Measurements from ENCODE around the gene PANX3. TPM values are rescaled to one million over a fixed set of nuclear protein-coding genes. Genes with fewer than 3 reads are reported as not detected.
"Not testable (repeated sequence)": the region's sequence is repeated elsewhere in the genome, so short reads cannot be mapped to it uniquely, and the experiment has no call there.

The PANX3 gene
- total and polyA plus RNA-seq, 9 donors, result 0.04 to 0.08 TPM; not detected in 7

GRCh38 chr11:124591430-124591829, 19.8 kb upstream of the PANX3 start:
- DNase-seq, result no peak
- 60% methylated on average over 1 of the region's 2 CpGs for WGBS (ENCODE audit: insufficient coverage)

GRCh38 chr11:124592627-124593026, 18.6 kb upstream of the PANX3 start:
- 91% methylated on average over 1 of the region's 6 CpGs for WGBS (ENCODE audit: insufficient coverage)
- Histone ChIP-seq H3K27me3 (ENCODE audit: control insufficient read depth, insufficient read depth, low read length) (peaks cover 2% of the 10 kb centered on the region), H3K9me3 (replicated peaks; ENCODE audit: control insufficient read depth, low read depth, low read length) (no peaks in the 10 kb centered on the region), H3K36me3 (ENCODE audit: control insufficient read depth, insufficient read depth, low read length) (no peaks in the 10 kb centered on the region), H3K27ac (ENCODE audit: low read length) (no peak overlapping the region), H3K4me3 (ENCODE audit: low read length) (no peak overlapping the region), H3K4me1 (ENCODE audit: control insufficient read depth, insufficient read depth, low read length) (no peaks in the 10 kb centered on the region)
- DNase-seq, result no peak

More at GRCh38 chr11:124591430-124591829, 19.8 kb upstream of the PANX3 start:
- Histone ChIP-seq H3K9me3 (replicated peaks; ENCODE audit: control insufficient read depth, low read depth, low read length) (no peaks in the 10 kb centered on the region), H3K27ac (ENCODE audit: low read length) (no peak overlapping the region), H3K36me3 (ENCODE audit: control insufficient read depth, insufficient read depth, low read length) (no peaks in the 10 kb centered on the region), H3K27me3 (ENCODE audit: control insufficient read depth, insufficient read depth, low read length) (peaks cover 2% of the 10 kb centered on the region), H3K4me1 (ENCODE audit: control insufficient read depth, insufficient read depth, low read length) (no peaks in the 10 kb centered on the region), H3K4me3 (ENCODE audit: low read length) (no peak overlapping the region)

- peaks cover 2% of the 10 kb centered on the region for H3K27me3 ChIP-seq (ENCODE audit: control insufficient read depth, insufficient read depth, low read length)
- no peak overlapping the region for H3K27ac ChIP-seq (ENCODE audit: low read length)
- no peaks in the 10 kb centered on the region for H3K9me3 ChIP-seq (replicated peaks; ENCODE audit: control insufficient read depth, low read depth, low read length)
- H3K4me3 ChIP-seq (ENCODE audit: low read length), result no peak overlapping the region
- DNase-seq, result no peak
- no CpG with 5 or more reads among the region's 3 CpGs for WGBS (ENCODE audit: insufficient coverage)
- H3K4me1 ChIP-seq (ENCODE audit: control insufficient read depth, insufficient read depth, low read length), result no peaks in the 10 kb centered on the region
- H3K36me3 ChIP-seq (ENCODE audit: control insufficient read depth, insufficient read depth, low read length), result no peaks in the 10 kb centered on the region
Measured at GRCh38 chr11:124595302-124595701, 15.9 kb upstream of the PANX3 start.

GRCh38 chr11:124597626-124598025, 13.6 kb upstream of the PANX3 start:
- H3K27me3 ChIP-seq (ENCODE audit: control insufficient read depth, insufficient read depth, low read length), result peaks cover under 1% of the 10 kb centered on the region
- no peaks in the 10 kb centered on the region for H3K36me3 ChIP-seq (ENCODE audit: control insufficient read depth, insufficient read depth, low read length)
- no peak for DNase-seq
- H3K4me3 ChIP-seq (ENCODE audit: low read length), result no peak overlapping the region
- no peaks in the 10 kb centered on the region for H3K4me1 ChIP-seq (ENCODE audit: control insufficient read depth, insufficient read depth, low read length)
- H3K9me3 ChIP-seq (replicated peaks; ENCODE audit: control insufficient read depth, low read depth, low read length), result no peaks in the 10 kb centered on the region
- H3K27ac ChIP-seq (ENCODE audit: low read length), result no peak overlapping the region

GRCh38 chr11:124600621-124601320, 10.5 kb upstream of the PANX3 start:
- H3K4me1 ChIP-seq (ENCODE audit: control insufficient read depth, insufficient read depth, low read length), result no peaks in the 10 kb centered on the region
- H3K9me3 ChIP-seq (replicated peaks; ENCODE audit: control insufficient read depth, low read depth, low read length), result no peaks in the 10 kb centered on the region
- H3K27me3 ChIP-seq (ENCODE audit: control insufficient read depth, insufficient read depth, low read length), result no peaks in the 10 kb centered on the region
- no peak overlapping the region for H3K27ac ChIP-seq (ENCODE audit: low read length)
- WGBS (ENCODE audit: insufficient coverage), result 100% methylated on average over 1 of the region's 5 CpGs
- H3K4me3 ChIP-seq (ENCODE audit: low read length), result no peak overlapping the region
- no peaks in the 10 kb centered on the region for H3K36me3 ChIP-seq (ENCODE audit: control insufficient read depth, insufficient read depth, low read length)
- DNase-seq, result no peak

- H3K9me3 ChIP-seq (replicated peaks; ENCODE audit: control insufficient read depth, low read depth, low read length), result no peaks in the 10 kb centered on the region
- H3K27me3 ChIP-seq (ENCODE audit: control insufficient read depth, insufficient read depth, low read length), result no peaks in the 10 kb centered on the region
- no peak overlapping the region for H3K4me3 ChIP-seq (ENCODE audit: low read length)
- WGBS (ENCODE audit: insufficient coverage), result 80% methylated on average over 3 of the region's 3 CpGs
- no peak for DNase-seq
- H3K27ac ChIP-seq (ENCODE audit: low read length), result no peak overlapping the region
- H3K36me3 ChIP-seq (ENCODE audit: control insufficient read depth, insufficient read depth, low read length), result no peaks in the 10 kb centered on the region
- no peaks in the 10 kb centered on the region for H3K4me1 ChIP-seq (ENCODE audit: control insufficient read depth, insufficient read depth, low read length)
Measured at GRCh38 chr11:124602193-124602592, 9.0 kb upstream of the PANX3 start.

- not testable (repeated sequence) for H3K36me3 ChIP-seq (ENCODE audit: control insufficient read depth, insufficient read depth, low read length); H3K27ac ChIP-seq (ENCODE audit: low read length); H3K27me3 ChIP-seq (ENCODE audit: control insufficient read depth, insufficient read depth, low read length); H3K9me3 ChIP-seq (replicated peaks; ENCODE audit: control insufficient read depth, low read depth, low read length); DNase-seq; H3K4me3 ChIP-seq (ENCODE audit: low read length); H3K4me1 ChIP-seq (ENCODE audit: control insufficient read depth, insufficient read depth, low read length)
- no CpG with 5 or more reads among the region's 3 CpGs for WGBS (ENCODE audit: insufficient coverage)
Measured at GRCh38 chr11:124602723-124603122, 8.5 kb upstream of the PANX3 start.

GRCh38 chr11:124605719-124606118, 5.5 kb upstream of the PANX3 start:
- DNase-seq, result peak; percentile 57
- 64% methylated on average over 1 of the region's 3 CpGs for WGBS (ENCODE audit: insufficient coverage)
- H3K27ac ChIP-seq (ENCODE audit: low read length), result no peak overlapping the region
- H3K4me1 ChIP-seq (ENCODE audit: control insufficient read depth, insufficient read depth, low read length), result no peaks in the 10 kb centered on the region
- no peaks in the 10 kb centered on the region for H3K9me3 ChIP-seq (replicated peaks; ENCODE audit: control insufficient read depth, low read depth, low read length)
- no peaks in the 10 kb centered on the region for H3K36me3 ChIP-seq (ENCODE audit: control insufficient read depth, insufficient read depth, low read length)
- no peak overlapping the region for H3K4me3 ChIP-seq (ENCODE audit: low read length)
- H3K27me3 ChIP-seq (ENCODE audit: control insufficient read depth, insufficient read depth, low read length), result no peaks in the 10 kb centered on the region

GRCh38 chr11:124608147-124608546, 3.1 kb upstream of the PANX3 start:
- Histone ChIP-seq H3K4me1 (ENCODE audit: control insufficient read depth, insufficient read depth, low read length) (no peaks in the 10 kb centered on the region), H3K4me3 (ENCODE audit: low read length) (no peak overlapping the region), H3K27me3 (ENCODE audit: control insufficient read depth, insufficient read depth, low read length) (no peaks in the 10 kb centered on the region), H3K36me3 (ENCODE audit: control insufficient read depth, insufficient read depth, low read length) (no peaks in the 10 kb centered on the region), H3K27ac (ENCODE audit: low read length) (no peak overlapping the region), H3K9me3 (replicated peaks; ENCODE audit: control insufficient read depth, low read depth, low read length) (no peaks in the 10 kb centered on the region)
- DNase-seq, result no peak

GRCh38 chr11:124610295-124610694, 933 bp upstream of the PANX3 start:
- no peak for DNase-seq
- no peaks in the 10 kb centered on the region for H3K9me3 ChIP-seq (replicated peaks; ENCODE audit: control insufficient read depth, low read depth, low read length)
- H3K4me3 ChIP-seq (ENCODE audit: low read length), result no peak overlapping the region
- WGBS (ENCODE audit: insufficient coverage), result no CpG with 5 or more reads among the region's 2 CpGs
- H3K36me3 ChIP-seq (ENCODE audit: control insufficient read depth, insufficient read depth, low read length), result no peaks in the 10 kb centered on the region
- H3K27ac ChIP-seq (ENCODE audit: low read length), result no peak overlapping the region
- H3K4me1 ChIP-seq (ENCODE audit: control insufficient read depth, insufficient read depth, low read length), result no peaks in the 10 kb centered on the region
- peaks cover 3% of the 10 kb centered on the region for H3K27me3 ChIP-seq (ENCODE audit: control insufficient read depth, insufficient read depth, low read length)

GRCh38 chr11:124612045-124612444, 817 bp downstream of the PANX3 start:
- Histone ChIP-seq H3K9me3 (replicated peaks; ENCODE audit: control insufficient read depth, low read depth, low read length) (no peaks in the 10 kb centered on the region), H3K4me1 (ENCODE audit: control insufficient read depth, insufficient read depth, low read length) (no peaks in the 10 kb centered on the region), H3K27ac (ENCODE audit: low read length) (no peak overlapping the region), H3K4me3 (ENCODE audit: low read length) (no peak overlapping the region), H3K27me3 (ENCODE audit: control insufficient read depth, insufficient read depth, low read length) (peaks cover 3% of the 10 kb centered on the region), H3K36me3 (ENCODE audit: control insufficient read depth, insufficient read depth, low read length) (no peaks in the 10 kb centered on the region)
- DNase-seq, result no peak
- no CpG with 5 or more reads among the region's 3 CpGs for WGBS (ENCODE audit: insufficient coverage)

Data from muscle of leg (tissue), 11 donors.